DOHH2 (cell line): Measurements from ENCODE around the gene SLC2A4.

ENCODE experiments used
- EZH2phosphoT487 ChIP-seq: fragments of 200-600 bp; sonication (generic); IDR thresholded peaks from 2 replicates; pipeline ENCODE4 v1.6.1; 2017; ENCODE audit warnings: borderline replicate concordance, mild to moderate bottlenecking, antibody characterized with exemption, low read length, moderate library complexity, mixed read lengths
- TF ChIP-seq, protein P1 (sequence below): fragments of 200-600 bp; sonication (generic); IDR thresholded peaks from one replicate; pipeline ENCODE4 v1.5.1; 2014; ENCODE audit warnings: antibody characterized with exemption, mild to moderate bottlenecking, low read depth, low read length; ENCODE audit not compliant: poor library complexity, severe bottlenecking

GRCh38 chr17:7254511-7254910, 27.0 kb upstream of the SLC2A4 start:
- TF ChIP-seq, protein P1, sequence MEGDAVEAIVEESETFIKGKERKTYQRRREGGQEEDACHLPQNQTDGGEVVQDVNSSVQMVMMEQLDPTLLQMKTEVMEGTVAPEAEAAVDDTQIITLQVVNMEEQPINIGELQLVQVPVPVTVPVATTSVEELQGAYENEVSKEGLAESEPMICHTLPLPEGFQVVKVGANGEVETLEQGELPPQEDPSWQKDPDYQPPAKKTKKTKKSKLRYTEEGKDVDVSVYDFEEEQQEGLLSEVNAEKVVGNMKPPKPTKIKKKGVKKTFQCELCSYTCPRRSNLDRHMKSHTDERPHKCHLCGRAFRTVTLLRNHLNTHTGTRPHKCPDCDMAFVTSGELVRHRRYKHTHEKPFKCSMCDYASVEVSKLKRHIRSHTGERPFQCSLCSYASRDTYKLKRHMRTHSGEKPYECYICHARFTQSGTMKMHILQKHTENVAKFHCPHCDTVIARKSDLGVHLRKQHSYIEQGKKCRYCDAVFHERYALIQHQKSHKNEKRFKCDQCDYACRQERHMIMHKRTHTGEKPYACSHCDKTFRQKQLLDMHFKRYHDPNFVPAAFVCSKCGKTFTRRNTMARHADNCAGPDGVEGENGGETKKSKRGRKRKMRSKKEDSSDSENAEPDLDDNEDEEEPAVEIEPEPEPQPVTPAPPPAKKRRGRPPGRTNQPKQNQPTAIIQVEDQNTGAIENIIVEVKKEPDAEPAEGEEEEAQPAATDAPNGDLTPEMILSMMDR = no peak
- TF ChIP-seq EZH2phosphoT487 = no peak
